CD4-positive, alpha-beta T cell (primary cell): Measurements from ENCODE around the gene TRABD2B. TPM values are rescaled to one million over a fixed set of nuclear protein-coding genes. Genes with fewer than 3 reads are reported as not detected.

Source experiments
- ATAC-seq: fragments of 200-7000 bp; cut with Tn5 transposase; one replicate; pipeline ENCODE4 v1.10.0; 2022; ENCODE audit warnings: mild to moderate bottlenecking; ENCODE audit not compliant: poor library complexity
- CTCF ChIA-PET: fragments of 350-600 bp; sonication (Branson Sonifier 250); formaldehyde crosslinking; loops from one replicate; lab custom pipeline; 2021; ENCODE audit warnings: antibody characterized with exemption, inconsistent platforms; lab: Charles Lee
- POLR2A ChIA-PET: fragments of 350-600 bp; sonication (Branson Sonifier 250); formaldehyde crosslinking; loops from one replicate; lab custom pipeline; 2021; ENCODE audit warnings: antibody characterized with exemption, inconsistent platforms; lab: Charles Lee
- DNase-seq, 14 experiments: peaks; one replicate each; pipeline ENCODE4 v3.0.0-alpha.2; 2013 to 2020; ENCODE audit warnings: mixed read lengths in 2 of 14
- H3K27ac ChIP-seq, 2 donors: one replicate each; pipeline versions ENCODE4 v1.5.1 to v1.7.0; 2013; ENCODE audit warnings: low read length in 2 of 2, low read depth in 1 of 2, mild to moderate bottlenecking in 1 of 2
- H3K27me3 ChIP-seq, 2 experiments: 1 replicate in 1 of 2; 2 replicates in 1 of 2; pipeline versions ENCODE4 v1.6.1 to v1.7.0; 2013; ENCODE audit warnings: low read length in 2 of 2, control low read depth in 1 of 2, mild to moderate bottlenecking in 1 of 2, moderate library complexity in 1 of 2; ENCODE audit not compliant: insufficient read depth in 2 of 2, control insufficient read depth in 1 of 2
- H3K36me3 ChIP-seq: one replicate; pipeline ENCODE4 v1.6.1; 2013; ENCODE audit warnings: low read length, control low read depth; ENCODE audit not compliant: insufficient read depth
- H3K4me1 ChIP-seq: one replicate; pipeline ENCODE4 v1.6.1; 2013; ENCODE audit warnings: low read length, control low read depth; ENCODE audit not compliant: insufficient read depth
- H3K4me3 ChIP-seq: one replicate; pipeline ENCODE4 v1.5.1; 2013; ENCODE audit warnings: mild to moderate bottlenecking, low read length, moderate library complexity
- H3K9me3 ChIP-seq, 2 experiments: 1 replicate in 1 of 2; 2 replicates in 1 of 2; pipeline versions ENCODE4 v1.6.1 to v1.7.0; 2013; ENCODE audit warnings: low read length in 2 of 2, mild to moderate bottlenecking in 2 of 2, control low read depth in 1 of 2, moderate library complexity in 1 of 2; ENCODE audit not compliant: control insufficient read depth in 1 of 2, insufficient read depth in 1 of 2
- H3K27ac Mint-ChIP-seq: one replicate; pipeline ENCODE4 v1.8.0; 2020; ENCODE audit warnings: mixed read lengths
- H3K27me3 Mint-ChIP-seq: one replicate; pipeline ENCODE4 v1.8.0; 2021; ENCODE audit warnings: mixed read lengths
- H3K36me3 Mint-ChIP-seq: one replicate; pipeline ENCODE4 v1.8.0; 2021; ENCODE audit warnings: low read depth, mixed read lengths
- H3K4me1 Mint-ChIP-seq: one replicate; pipeline ENCODE4 v1.8.0; 2021; ENCODE audit warnings: low read depth, mixed read lengths
- H3K4me3 Mint-ChIP-seq: one replicate; pipeline ENCODE4 v1.8.0; 2020; ENCODE audit warnings: mild to moderate bottlenecking, mixed read lengths
- H3K9me3 Mint-ChIP-seq: one replicate; pipeline ENCODE4 v1.8.0; 2020; ENCODE audit warnings: mixed read lengths
- intact Hi-C, 2 experiments: fragments of 100-400 bp; cut with DNase I in 1 of 2; cut with micrococcal nuclease in 1 of 2; formaldehyde crosslinking; loops; one replicate each; pipeline versions ENCODE4 v1.15.1 to v1.9.0; 2023 to 2025; cut with DNase I, micrococcal nuclease
- total RNA-seq, 174 experiments: library from RNA in 2 of 174; stranded (reverse) in 2 of 174; gene quantifications; one replicate each; pipeline ENCODE4 v1.2.3 and lab custom pipeline; 2021 to 2026
- TF ChIP-seq, protein P1 (sequence below): fragments of 200-600 bp; IDR thresholded peaks from one replicate; pipeline ENCODE4 v1.8.0; 2022; ENCODE audit warnings: antibody characterized with exemption, mild to moderate bottlenecking

The TRABD2B gene
- total RNA-seq, 2 experiments from 2014 or later: not detected

DNA sequence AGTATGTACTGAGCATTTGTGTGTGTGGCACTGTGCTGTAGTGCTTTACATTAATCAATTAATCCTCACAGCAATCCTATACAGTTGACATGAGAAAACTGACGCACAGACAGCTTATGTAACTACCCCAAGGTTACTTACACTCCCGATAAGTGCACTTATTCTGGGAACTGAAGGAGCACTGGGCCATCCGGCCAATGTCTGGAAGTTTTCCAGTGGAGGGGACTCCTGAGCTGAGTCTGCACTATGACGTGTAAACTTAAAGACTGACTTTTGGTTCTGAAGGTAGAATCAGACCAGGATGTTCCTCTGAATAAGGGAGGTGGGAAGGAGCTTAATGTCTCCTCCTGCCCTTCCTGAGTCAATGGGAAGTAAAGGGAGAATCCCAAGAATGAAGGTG is 12.2 kb downstream of the TRABD2B start:
- H3K4me3 ChIP-seq: no peak overlapping the region
- no peak for DNase-seq
- H3K27ac ChIP-seq: no peak overlapping the region
- H3K27me3 ChIP-seq: peaks cover 17 to 30% of the 10 kb centered on the region in 2 experiments
- CTCF ChIA-PET: no interaction called here
- intact Hi-C loops: no loop called here
- no peaks in the 10 kb centered on the region for H3K4me1 ChIP-seq
- no peaks in the 10 kb centered on the region for H3K36me3 ChIP-seq
- ATAC-seq: no peak
- H3K9me3 ChIP-seq: peaks cover 0 to 3% of the 10 kb centered on the region in 2 experiments
- Mint-ChIP-seq H3K36me3 (no peaks in the 10 kb centered on the region), H3K9me3 (no peaks in the 10 kb centered on the region), H3K27me3 (peaks cover 66% of the 10 kb centered on the region), H3K4me3 (no peak overlapping the region), H3K27ac (no peak overlapping the region), H3K4me1 (no peaks in the 10 kb centered on the region)
- TF ChIP-seq, protein P1, sequence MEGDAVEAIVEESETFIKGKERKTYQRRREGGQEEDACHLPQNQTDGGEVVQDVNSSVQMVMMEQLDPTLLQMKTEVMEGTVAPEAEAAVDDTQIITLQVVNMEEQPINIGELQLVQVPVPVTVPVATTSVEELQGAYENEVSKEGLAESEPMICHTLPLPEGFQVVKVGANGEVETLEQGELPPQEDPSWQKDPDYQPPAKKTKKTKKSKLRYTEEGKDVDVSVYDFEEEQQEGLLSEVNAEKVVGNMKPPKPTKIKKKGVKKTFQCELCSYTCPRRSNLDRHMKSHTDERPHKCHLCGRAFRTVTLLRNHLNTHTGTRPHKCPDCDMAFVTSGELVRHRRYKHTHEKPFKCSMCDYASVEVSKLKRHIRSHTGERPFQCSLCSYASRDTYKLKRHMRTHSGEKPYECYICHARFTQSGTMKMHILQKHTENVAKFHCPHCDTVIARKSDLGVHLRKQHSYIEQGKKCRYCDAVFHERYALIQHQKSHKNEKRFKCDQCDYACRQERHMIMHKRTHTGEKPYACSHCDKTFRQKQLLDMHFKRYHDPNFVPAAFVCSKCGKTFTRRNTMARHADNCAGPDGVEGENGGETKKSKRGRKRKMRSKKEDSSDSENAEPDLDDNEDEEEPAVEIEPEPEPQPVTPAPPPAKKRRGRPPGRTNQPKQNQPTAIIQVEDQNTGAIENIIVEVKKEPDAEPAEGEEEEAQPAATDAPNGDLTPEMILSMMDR: no peak
- POLR2A ChIA-PET: no interaction called here

DNA sequence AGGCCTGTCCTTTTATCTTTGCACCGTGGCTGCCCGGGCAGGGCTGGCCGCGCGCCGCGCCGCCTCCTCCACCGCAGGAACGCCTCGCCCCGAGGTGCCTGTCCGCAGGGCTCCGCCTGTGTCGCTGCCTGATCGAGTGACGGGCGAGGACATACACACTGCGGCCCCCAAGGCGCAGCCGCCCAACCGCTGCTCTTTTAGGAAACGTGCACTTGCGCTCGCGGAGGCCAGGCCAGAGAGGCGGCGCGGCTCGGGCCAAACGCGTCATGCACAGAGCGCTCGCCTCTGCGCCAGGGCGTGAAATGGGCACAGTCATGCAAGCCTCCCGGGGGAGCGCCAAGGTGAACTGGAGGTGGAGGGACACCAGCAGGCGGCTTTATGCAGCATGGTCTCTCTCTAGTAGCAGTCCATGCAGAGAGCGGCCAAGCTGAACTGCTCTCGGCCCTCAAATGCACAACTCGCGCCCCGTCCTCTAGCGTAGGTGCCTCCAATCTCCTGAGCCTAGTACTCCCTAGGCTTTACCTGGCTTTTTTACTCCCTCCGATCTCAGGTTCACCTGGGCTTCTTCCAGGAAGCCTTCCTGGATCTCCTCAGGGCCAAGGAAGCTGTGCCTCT is 12.9 kb downstream of the TRABD2B start:
- Mint-ChIP-seq H3K9me3 (no peaks in the 10 kb centered on the region), H3K4me1 (no peaks in the 10 kb centered on the region), H3K27me3 (peaks cover 69% of the 10 kb centered on the region), H3K4me3 (no peak overlapping the region), H3K27ac (no peak overlapping the region), H3K36me3 (no peaks in the 10 kb centered on the region)
- peaks cover 19 to 30% of the 10 kb centered on the region in 2 experiments for H3K27me3 ChIP-seq
- TF ChIP-seq, protein P1: no peak
- peaks cover 0 to 3% of the 10 kb centered on the region in 2 experiments for H3K9me3 ChIP-seq
- ChIA-PET CTCF (no interaction called here), POLR2A (no interaction called here)
- no peaks in the 10 kb centered on the region for H3K4me1 ChIP-seq
- H3K27ac ChIP-seq: no peak overlapping the region
- ATAC-seq (no peak), DNase-seq (no peak)
- H3K4me3 ChIP-seq: no peak overlapping the region
- intact Hi-C loops: no loop called here
- H3K36me3 ChIP-seq: no peaks in the 10 kb centered on the region

DNA sequence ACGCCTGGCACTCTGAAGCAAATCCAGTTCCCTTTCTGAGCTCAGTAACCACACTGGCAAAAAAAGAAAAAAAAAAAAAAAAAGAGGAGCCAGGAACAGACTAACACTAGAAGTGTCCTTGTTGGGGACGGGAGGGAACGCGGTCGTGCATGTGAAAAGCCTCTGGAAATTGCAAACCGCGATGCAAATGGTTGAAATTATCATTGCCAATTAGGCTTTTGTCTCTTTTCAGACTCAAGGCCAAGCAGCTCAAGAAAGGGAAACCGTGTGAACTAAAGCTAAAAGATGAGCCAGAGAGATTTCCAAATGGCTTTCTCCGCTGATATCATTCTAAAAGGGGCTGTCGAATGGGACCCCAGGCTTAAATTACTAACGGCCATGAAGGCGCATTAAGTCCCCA is 13.5 kb downstream of the TRABD2B start:
- Mint-ChIP-seq H3K9me3 (no peaks in the 10 kb centered on the region), H3K4me1 (no peaks in the 10 kb centered on the region), H3K27ac (no peak overlapping the region), H3K27me3 (peaks cover 67% of the 10 kb centered on the region), H3K36me3 (no peaks in the 10 kb centered on the region), H3K4me3 (no peak overlapping the region)
- Histone ChIP-seq H3K36me3 (no peaks in the 10 kb centered on the region), H3K27me3 (peaks cover 19 to 30% of the 10 kb centered on the region in 2 experiments), H3K4me3 (no peak overlapping the region), H3K27ac (no peak overlapping the region), H3K4me1 (no peaks in the 10 kb centered on the region), H3K9me3 (peaks cover 0 to 3% of the 10 kb centered on the region in 2 experiments)
- no peak for DNase-seq
- TF ChIP-seq, protein P1: no peak
- intact Hi-C loops: no loop called here
- CTCF ChIA-PET: no interaction called here
- POLR2A ChIA-PET: no interaction called here
- no peak for ATAC-seq
